ENCODE data around the gene ATG12. TPM values are rescaled to one million over a fixed set of nuclear protein-coding genes. Genes with fewer than 3 reads are reported as not detected.

The ATG12 gene
- total RNA-seq, 1 donor, result 63.2 TPM

DNA sequence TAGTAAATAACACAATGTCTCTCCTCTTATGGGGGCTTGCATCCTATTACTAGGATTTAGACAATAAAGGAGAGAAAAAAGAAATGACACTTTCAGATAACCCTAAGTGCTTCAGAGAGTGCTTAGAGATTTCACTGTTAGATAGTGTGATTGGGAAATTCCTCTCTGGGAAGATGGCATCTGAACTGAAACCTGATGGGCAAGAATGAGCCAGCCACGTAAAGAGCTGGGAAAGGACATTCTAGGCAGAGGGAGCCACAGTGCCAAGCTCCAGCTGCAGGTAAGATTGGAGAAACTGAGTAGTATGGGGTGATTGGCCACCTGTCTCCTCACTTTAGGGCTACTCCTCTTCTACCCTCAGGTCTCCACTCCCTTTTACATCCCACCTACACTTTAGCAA is 39.4 kb downstream of the ATG12 start:
- Histone ChIP-seq H3K4me3 (ENCODE audit: low read length) (no peak overlapping the region), H3K9me3 (ENCODE audit: low read depth, low read length) (no peaks in the 10 kb centered on the region), H3K27me3 (ENCODE audit: insufficient read depth, low read length) (peaks cover 3% of the 10 kb centered on the region), H3K4me1 (ENCODE audit: insufficient read depth, low read length) (no peaks in the 10 kb centered on the region)

DNA sequence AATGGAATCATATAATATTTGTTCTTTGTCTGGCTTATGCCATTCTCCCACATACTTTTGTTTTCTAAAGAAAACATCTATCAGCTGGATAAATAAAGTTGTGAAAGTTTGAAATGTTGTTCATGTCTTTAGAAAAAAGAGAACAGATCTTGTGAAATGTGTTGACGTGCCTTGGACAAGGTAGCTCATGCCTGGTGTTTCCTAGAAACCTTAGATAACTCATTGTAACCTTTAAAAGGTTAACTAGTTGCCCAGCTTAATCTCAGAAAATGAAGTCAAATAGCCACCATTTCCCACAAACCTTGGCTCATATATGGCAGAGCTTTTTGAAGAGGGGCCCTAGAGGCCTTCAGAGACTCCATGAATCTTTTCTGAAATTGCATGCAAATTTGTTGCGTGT is 40.2 kb downstream of the ATG12 start:
- H3K4me1 ChIP-seq (ENCODE audit: insufficient read depth, low read length), result no peaks in the 10 kb centered on the region
- H3K27me3 ChIP-seq (ENCODE audit: insufficient read depth, low read length), result peaks cover 3% of the 10 kb centered on the region
- no peak overlapping the region for H3K4me3 ChIP-seq (ENCODE audit: low read length)
- H3K9me3 ChIP-seq (ENCODE audit: low read depth, low read length), result no peaks in the 10 kb centered on the region

DNA sequence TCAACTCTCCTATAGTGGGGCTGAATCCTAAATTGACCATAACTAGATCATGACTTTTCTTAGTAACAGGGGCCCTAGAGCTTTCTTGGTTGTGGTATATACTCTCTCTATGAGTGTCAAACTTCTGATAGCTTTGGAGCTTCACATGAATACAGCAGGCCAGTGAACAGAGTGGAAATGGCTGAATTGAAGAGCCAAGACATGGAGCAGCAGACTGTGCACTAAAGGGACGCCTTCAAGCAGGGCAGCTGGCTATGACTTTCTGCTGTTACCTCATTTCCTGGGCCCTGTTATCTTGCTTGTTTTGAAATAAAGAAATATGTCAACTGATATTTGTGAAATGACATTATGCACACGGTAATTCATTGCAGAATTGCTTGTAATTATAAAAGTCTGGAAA is 41.3 kb downstream of the ATG12 start:
- no peaks in the 10 kb centered on the region for H3K4me1 ChIP-seq (ENCODE audit: insufficient read depth, low read length)
- no peaks in the 10 kb centered on the region for H3K9me3 ChIP-seq (ENCODE audit: low read depth, low read length)
- H3K27me3 ChIP-seq (ENCODE audit: insufficient read depth, low read length), result no peaks in the 10 kb centered on the region
- H3K4me3 ChIP-seq (ENCODE audit: low read length), result no peak overlapping the region

DNA sequence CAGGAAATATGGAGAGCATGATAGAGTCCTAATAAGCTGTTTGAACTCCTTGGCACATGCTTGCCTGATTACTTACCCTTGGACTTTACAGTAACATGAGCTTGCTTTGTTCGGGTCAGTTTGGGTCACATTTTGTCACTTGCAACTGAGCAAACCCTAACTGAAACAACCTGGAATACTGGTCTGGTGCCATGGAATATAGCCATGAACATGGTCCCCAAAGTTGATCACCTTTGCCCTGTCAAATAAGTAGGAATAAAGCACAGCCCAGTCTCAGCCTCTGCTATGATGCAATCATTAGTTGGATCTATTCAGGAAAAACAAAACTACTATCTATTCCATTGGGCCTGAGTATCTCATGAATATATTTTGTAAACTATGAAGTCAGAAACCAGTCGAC is 43.1 kb downstream of the ATG12 start:
- H3K27me3 ChIP-seq (ENCODE audit: insufficient read depth, low read length), result peaks cover under 1% of the 10 kb centered on the region
- no peaks in the 10 kb centered on the region for H3K9me3 ChIP-seq (ENCODE audit: low read depth, low read length)
- no peak overlapping the region for H3K4me3 ChIP-seq (ENCODE audit: low read length)
- H3K4me1 ChIP-seq (ENCODE audit: insufficient read depth, low read length), result no peaks in the 10 kb centered on the region

DNA sequence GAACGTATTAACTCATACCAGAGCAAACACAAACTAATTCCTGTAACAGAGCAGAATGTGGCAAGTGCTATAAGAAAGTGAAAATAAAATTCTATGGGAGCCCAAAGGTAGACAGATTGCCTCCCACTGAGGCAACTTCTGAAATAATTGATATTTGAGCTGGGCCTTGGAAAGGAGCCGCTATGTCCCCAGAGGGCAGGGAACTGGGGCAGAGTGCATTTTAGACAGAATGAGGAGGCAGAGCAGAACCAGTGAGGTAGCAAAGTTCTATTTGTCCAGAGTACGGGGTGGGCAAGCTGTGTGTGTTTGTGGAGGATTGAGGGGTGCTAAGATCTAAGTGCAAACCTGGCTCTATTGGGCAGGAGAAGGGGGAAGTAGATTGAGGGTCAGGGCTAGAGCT is 44.7 kb downstream of the ATG12 start:
- peaks cover 7% of the 10 kb centered on the region for H3K27me3 ChIP-seq (ENCODE audit: insufficient read depth, low read length)
- H3K9me3 ChIP-seq (ENCODE audit: low read depth, low read length), result no peaks in the 10 kb centered on the region
- no peaks in the 10 kb centered on the region for H3K4me1 ChIP-seq (ENCODE audit: insufficient read depth, low read length)
- no peak overlapping the region for H3K4me3 ChIP-seq (ENCODE audit: low read length)

DNA sequence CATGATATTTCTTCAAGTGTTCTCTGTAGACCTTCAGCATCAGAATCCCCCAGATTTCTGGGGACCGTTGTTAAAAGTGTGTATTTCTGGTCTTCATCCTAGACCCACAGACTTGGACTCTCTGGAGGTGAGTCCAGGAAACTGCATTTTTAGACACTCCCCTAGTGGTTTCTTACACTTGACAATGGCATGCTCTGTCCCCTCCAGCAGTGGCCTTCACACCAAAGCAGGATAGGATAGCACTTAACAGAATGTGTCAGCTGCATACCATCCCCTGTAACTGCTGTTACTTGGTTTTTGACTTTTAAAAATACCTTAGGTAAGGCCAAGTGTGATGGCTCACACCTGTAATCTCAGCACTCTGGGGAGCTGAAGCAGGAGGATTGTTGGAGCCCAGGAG is 45.7 kb downstream of the ATG12 start:
- H3K27me3 ChIP-seq (ENCODE audit: insufficient read depth, low read length), result peaks cover 14% of the 10 kb centered on the region
- H3K4me1 ChIP-seq (ENCODE audit: insufficient read depth, low read length), result no peaks in the 10 kb centered on the region
- H3K9me3 ChIP-seq (ENCODE audit: low read depth, low read length), result no peaks in the 10 kb centered on the region
- no peak overlapping the region for H3K4me3 ChIP-seq (ENCODE audit: low read length)

DNA sequence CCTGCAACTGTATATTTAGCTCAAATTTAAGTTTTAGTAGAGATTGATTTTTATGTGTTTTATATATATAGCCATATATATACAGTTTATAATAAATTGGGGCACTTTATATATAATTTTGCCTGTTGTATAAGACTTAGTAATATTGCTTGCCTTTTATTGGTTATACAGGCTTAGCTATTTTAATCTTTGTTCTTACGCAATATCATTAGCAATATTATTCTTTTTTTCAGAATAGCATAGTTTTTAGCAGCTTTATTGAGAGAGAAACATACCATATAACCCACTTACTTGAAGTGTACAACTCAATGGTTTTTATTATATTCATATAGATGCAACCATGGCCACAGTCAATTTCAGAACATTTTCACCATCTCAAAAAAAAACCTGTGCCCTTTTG is 52.9 kb downstream of the ATG12 start:
- H3K4me1 ChIP-seq (ENCODE audit: insufficient read depth, low read length), result no peaks in the 10 kb centered on the region
- no peak overlapping the region for H3K4me3 ChIP-seq (ENCODE audit: low read length)
- H3K9me3 ChIP-seq (ENCODE audit: low read depth, low read length), result no peaks in the 10 kb centered on the region
- H3K27me3 ChIP-seq (ENCODE audit: insufficient read depth, low read length), result peaks cover 47% of the 10 kb centered on the region

DNA sequence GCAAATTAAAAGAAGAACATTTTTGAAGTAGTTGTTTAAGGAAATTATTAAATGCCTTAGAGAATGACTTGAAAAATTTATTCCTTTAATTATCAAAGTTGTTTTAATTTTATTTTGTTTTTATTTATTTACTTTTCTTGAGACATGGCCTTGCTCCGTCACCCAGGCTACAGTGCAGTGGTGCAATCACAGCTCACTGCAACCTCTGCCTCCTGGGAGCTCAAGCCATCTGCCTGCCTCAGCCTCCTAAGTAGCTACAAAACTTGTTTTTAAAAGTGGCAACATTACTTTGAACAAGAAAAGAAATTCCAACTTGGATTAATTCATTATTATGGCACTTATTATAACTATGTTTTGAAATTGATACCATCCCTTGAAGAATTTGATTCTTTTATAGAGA is 53.9 kb downstream of the ATG12 start:
- peaks cover 44% of the 10 kb centered on the region for H3K27me3 ChIP-seq (ENCODE audit: insufficient read depth, low read length)
- H3K4me3 ChIP-seq (ENCODE audit: low read length), result no peak overlapping the region
- H3K4me1 ChIP-seq (ENCODE audit: insufficient read depth, low read length), result no peaks in the 10 kb centered on the region
- no peaks in the 10 kb centered on the region for H3K9me3 ChIP-seq (ENCODE audit: low read depth, low read length)

DNA sequence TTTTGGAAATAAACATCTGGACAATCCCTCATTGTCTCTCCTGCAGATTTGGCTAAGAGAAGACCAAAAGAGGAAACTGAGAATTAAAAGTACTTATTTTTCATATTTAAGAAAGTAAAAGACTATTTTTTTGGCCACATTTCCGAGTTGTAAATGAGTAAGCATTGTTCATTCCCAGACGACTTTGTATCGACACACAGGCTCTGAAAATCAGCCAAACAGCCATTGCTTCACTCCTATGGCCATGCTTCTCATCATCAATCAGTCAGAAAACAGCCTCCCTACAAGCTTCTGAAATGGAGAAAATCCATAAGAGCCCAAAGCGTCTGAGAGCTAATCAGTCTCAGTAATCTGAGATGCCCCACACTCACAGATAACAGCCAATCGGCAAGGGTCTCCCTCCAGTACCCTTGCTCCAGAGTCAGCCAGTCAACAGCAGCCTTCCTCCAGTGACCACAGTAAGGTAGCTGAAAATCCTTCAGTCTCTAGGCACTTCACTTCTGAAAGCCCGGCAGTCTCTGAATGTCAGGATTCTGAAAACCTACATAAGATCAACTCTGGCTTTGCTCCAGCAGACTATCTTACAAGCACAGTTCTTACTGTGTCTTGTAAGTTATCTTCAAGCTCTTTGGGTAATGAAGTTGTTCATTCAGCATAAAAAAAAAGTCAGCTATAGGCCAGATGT is 55.8 kb downstream of the ATG12 start:
- Histone ChIP-seq H3K27me3 (ENCODE audit: insufficient read depth, low read length) (peaks cover 45% of the 10 kb centered on the region), H3K4me1 (ENCODE audit: insufficient read depth, low read length) (no peaks in the 10 kb centered on the region), H3K9me3 (ENCODE audit: low read depth, low read length) (no peaks in the 10 kb centered on the region), H3K4me3 (ENCODE audit: low read length) (no peak overlapping the region)

DNA sequence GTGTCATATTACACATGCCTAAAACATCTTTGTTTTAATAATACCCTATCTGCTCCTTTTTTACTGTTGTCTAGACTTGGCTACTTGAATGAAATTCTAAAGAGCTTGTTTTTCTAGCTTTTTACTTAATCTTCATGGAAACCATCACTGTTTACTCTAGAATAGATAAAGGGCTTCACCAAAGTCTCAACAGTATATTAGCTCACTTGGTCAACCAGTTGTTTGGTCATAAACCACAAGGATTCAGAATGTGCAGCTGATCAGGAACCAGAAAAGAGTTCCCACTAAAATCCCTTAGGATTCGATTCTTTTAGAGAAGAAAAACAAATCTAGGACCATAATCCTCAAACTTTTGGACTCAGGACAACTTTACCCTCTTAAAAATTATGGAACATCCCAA is 62.9 kb downstream of the ATG12 start:
- Histone ChIP-seq H3K27me3 (ENCODE audit: insufficient read depth, low read length) (peaks cover 20% of the 10 kb centered on the region), H3K4me3 (ENCODE audit: low read length) (no peak overlapping the region), H3K9me3 (ENCODE audit: low read depth, low read length) (no peaks in the 10 kb centered on the region), H3K4me1 (ENCODE audit: insufficient read depth, low read length) (no peaks in the 10 kb centered on the region)

Other genes starting within 250 kb of the ATG12 start
- gene TICAM2, start 239.1 kb downstream of the ATG12 start, total RNA-seq, result 1.2 TPM
- 100 TPM for gene TMED7, start 215.5 kb downstream of the ATG12 start, total RNA-seq
- gene CDO1, start 24.9 kb downstream of the ATG12 start, total RNA-seq, result 0.10 TPM
- 77.3 TPM for gene AP3S1, start 370 bp upstream of the ATG12 start, total RNA-seq
- under 0.01 TPM for gene LVRN, start 120.9 kb upstream of the ATG12 start, total RNA-seq
- gene ARL14EPL, start 190.9 kb upstream of the ATG12 start, total RNA-seq, result not detected
- gene COMMD10, start 243.5 kb upstream of the ATG12 start, total RNA-seq, result 40.0 TPM

Measured in mononuclear cell (primary cell).